Calu3 (cell line): Measurements from ENCODE around the gene ZBED4. TPM values are rescaled to one million over a fixed set of nuclear protein-coding genes. Genes with fewer than 3 reads are reported as not detected.

Experiments
- BruUV-seq: library from RNA; stranded (reverse); fragments of 400-500 nt; replicated peaks from 2 replicates; lab custom pipeline; 2021; lab: Mats Ljungman, UMichigan
- CTCF ChIA-PET: fragments of 300-600 bp; sonication (Branson Sonifier 250); formaldehyde crosslinking; loops from one replicate; lab custom pipeline; 2022; ENCODE audit warnings: antibody characterized with exemption; lab: Charles Lee
- DNase-seq: peaks from one replicate; pipeline ENCODE4 v3.0.0; 2022
- H3K27ac Mint-ChIP-seq: one replicate; pipeline ENCODE4 v1.8.0; 2022; ENCODE audit warnings: mixed read lengths; ENCODE audit not compliant: unreplicated experiment
- H3K27me3 Mint-ChIP-seq: one replicate; pipeline ENCODE4 v1.8.0; 2022; ENCODE audit warnings: mixed read lengths; ENCODE audit not compliant: unreplicated experiment
- H3K36me3 Mint-ChIP-seq: one replicate; pipeline ENCODE4 v1.8.0; 2022; ENCODE audit warnings: mild to moderate bottlenecking, moderate library complexity, mixed read lengths; ENCODE audit not compliant: insufficient read depth, unreplicated experiment
- H3K4me1 Mint-ChIP-seq: one replicate; pipeline ENCODE4 v1.8.0; 2022; ENCODE audit warnings: mild to moderate bottlenecking, low read depth, mixed read lengths; ENCODE audit not compliant: unreplicated experiment
- H3K4me3 Mint-ChIP-seq: one replicate; pipeline ENCODE4 v1.8.0; 2022; ENCODE audit warnings: mild to moderate bottlenecking, low read depth, moderate library complexity, mixed read lengths; ENCODE audit not compliant: unreplicated experiment
- H3K9me3 Mint-ChIP-seq: one replicate; pipeline ENCODE4 v1.8.0; 2022; ENCODE audit warnings: low read depth, mixed read lengths; ENCODE audit not compliant: unreplicated experiment
- intact Hi-C: fragments of 100-400 bp; cut with micrococcal nuclease; formaldehyde crosslinking; loops from one replicate; pipeline ENCODE4 v1.10.0; 2022; ENCODE audit not compliant: unreplicated experiment
- total RNA-seq: library from RNA; stranded (reverse); gene quantifications from 2 replicates; pipeline ENCODE4 v1.2.3, GENCODE V29; 2022
- TF ChIP-seq, protein P1 (sequence below): fragments of 200-600 bp; IDR thresholded peaks from one replicate; pipeline ENCODE4 v1.8.0; 2022; ENCODE audit warnings: antibody characterized with exemption; ENCODE audit not compliant: unreplicated experiment

Gene ZBED4
- total RNA-seq, 1 experiment from 2014 or later: 30.0 TPM

DNA sequence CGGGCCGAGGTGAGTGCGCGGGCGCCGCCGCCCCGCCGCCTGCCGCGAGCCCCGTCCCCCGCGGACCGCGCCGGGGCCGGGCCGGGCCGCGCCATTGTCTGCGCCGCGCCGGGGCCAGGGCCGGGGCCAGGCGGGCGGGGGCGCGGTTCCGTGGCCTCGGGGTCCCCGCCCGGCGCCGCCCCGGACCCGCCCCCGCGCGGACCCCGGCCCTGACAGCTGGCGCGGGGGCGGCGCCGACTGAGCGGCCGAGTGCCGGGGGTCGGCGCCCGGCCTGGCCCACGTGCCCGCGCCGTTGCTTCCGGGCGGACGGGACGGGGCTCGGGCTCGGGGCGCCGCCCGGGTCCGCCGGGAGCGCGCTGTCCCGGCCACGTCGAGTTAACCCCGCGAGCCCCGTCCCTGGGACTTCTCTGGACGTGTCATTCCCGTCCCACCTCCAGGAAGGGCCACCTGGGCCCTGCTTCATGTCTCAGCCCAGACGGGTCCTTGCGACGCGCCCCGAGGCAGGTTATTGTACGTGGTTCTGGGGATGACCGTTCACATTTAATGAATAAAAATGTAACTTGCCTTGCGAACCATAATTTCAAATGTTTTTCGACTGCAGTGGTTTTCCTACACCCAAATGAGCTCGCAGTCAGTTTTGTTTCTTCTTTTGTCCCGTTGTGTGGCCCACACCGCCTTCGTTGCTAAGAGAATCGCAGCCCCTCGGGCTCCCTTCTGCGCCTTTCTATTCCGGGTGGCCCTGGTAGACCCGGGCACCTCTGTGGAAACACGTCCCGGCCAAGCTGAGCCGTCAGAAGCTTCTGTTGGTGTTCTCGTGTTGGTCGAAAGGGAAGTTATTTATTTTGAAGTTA lies 562 bp downstream of the ZBED4 start:
- peak overlapping the region; percentile 89 for H3K27ac Mint-ChIP-seq
- H3K4me1 Mint-ChIP-seq: peaks cover 28% of the 10 kb centered on the region
- peak overlapping the region; percentile 94 for H3K4me3 Mint-ChIP-seq
- CTCF ChIA-PET: no interaction called here
- intact Hi-C loops: no loop called here
- peaks cover 27% of the 10 kb centered on the region for H3K27me3 Mint-ChIP-seq
- DNase-seq: peak; percentile 38
- no peaks in the 10 kb centered on the region for H3K9me3 Mint-ChIP-seq
- BruUV-seq: no TSS peak
- H3K36me3 Mint-ChIP-seq: peaks cover 50% of the 10 kb centered on the region
- TF ChIP-seq, protein P1, sequence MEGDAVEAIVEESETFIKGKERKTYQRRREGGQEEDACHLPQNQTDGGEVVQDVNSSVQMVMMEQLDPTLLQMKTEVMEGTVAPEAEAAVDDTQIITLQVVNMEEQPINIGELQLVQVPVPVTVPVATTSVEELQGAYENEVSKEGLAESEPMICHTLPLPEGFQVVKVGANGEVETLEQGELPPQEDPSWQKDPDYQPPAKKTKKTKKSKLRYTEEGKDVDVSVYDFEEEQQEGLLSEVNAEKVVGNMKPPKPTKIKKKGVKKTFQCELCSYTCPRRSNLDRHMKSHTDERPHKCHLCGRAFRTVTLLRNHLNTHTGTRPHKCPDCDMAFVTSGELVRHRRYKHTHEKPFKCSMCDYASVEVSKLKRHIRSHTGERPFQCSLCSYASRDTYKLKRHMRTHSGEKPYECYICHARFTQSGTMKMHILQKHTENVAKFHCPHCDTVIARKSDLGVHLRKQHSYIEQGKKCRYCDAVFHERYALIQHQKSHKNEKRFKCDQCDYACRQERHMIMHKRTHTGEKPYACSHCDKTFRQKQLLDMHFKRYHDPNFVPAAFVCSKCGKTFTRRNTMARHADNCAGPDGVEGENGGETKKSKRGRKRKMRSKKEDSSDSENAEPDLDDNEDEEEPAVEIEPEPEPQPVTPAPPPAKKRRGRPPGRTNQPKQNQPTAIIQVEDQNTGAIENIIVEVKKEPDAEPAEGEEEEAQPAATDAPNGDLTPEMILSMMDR: no peak

DNA sequence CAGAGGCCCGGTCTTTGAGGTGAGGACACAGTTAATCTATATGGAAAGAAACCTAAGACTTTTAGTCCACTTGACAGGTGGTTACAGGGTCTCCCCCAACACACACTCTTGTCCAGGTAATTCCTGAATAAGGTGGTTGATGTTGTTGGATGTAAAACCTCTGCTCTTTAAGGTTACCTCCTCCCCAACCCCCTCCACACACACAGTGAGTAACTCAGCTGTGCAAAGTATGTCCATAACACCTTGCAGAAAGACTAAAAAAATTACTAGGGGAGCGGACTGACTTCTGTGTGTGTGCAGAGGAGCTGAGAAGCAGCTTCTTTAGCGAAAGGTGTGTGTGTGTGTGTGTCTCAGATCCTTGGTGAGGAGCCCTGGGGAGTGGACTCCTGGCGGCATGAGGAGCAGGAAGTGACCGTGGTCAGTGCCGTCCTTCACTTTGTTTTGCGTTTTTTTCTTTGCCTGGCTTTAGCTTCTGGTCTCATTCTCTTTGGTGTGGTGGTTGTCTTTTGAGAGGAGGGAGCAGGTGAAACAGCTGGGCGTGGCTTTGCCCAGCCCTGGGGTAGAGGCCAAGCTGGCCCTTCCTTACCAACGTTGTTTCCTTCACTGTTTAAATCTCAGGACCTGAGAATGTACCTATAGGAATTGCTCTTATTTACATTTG lies 1.7 kb downstream of the ZBED4 start:
- CTCF ChIA-PET: interaction anchor here (0.5 to 1.4 kb wide), 3 partner anchors 34 to 124 kb away, joined by 3 to 6 read pairs (median 4); no protein-coding TSS in a partner anchor
- Mint-ChIP-seq H3K4me3 (peak overlapping the region; percentile 94), H3K27me3 (peaks cover 18% of the 10 kb centered on the region), H3K36me3 (peaks cover 42% of the 10 kb centered on the region), H3K4me1 (peaks cover 28% of the 10 kb centered on the region), H3K27ac (peak overlapping the region; percentile 89), H3K9me3 (no peaks in the 10 kb centered on the region)
- peak; percentile 15 for DNase-seq
- BruUV-seq: no TSS peak
- TF ChIP-seq, protein P1: no peak
- intact Hi-C loops: no loop called here

DNA sequence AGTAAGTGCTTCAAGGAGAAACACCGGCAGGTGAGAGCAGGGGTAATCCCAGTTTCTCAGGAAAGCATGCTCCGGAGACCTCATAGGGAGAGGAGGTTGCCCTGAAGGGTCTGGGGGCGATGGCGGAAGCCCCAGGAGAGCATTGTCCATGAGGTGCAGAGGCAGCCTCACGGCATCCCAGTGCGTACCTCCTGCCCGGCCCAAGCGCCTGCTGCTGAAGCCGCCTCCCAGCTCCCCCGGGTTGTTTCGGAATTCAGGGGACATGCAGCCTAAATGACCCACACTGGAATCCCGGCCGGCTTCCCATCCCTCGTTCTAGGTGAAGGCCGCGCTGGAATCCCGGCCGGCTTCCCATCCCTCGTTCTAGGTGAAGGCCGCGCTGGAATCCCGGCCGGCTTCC lies 2.7 kb downstream of the ZBED4 start:
- H3K9me3 Mint-ChIP-seq: no peaks in the 10 kb centered on the region
- H3K4me3 Mint-ChIP-seq: peak overlapping the region; percentile 94
- TF ChIP-seq, protein P1: no peak
- peak overlapping the region; percentile 89 for H3K27ac Mint-ChIP-seq
- H3K4me1 Mint-ChIP-seq: peaks cover 27% of the 10 kb centered on the region
- no peak for DNase-seq
- intact Hi-C loops: no loop called here
- CTCF ChIA-PET: interaction anchor here (1.4 kb wide), 1 partner anchor 41 kb away, joined by 6 read pairs; no protein-coding TSS in a partner anchor
- peaks cover 39% of the 10 kb centered on the region for H3K36me3 Mint-ChIP-seq
- BruUV-seq: no TSS peak
- H3K27me3 Mint-ChIP-seq: peaks cover 8% of the 10 kb centered on the region

DNA sequence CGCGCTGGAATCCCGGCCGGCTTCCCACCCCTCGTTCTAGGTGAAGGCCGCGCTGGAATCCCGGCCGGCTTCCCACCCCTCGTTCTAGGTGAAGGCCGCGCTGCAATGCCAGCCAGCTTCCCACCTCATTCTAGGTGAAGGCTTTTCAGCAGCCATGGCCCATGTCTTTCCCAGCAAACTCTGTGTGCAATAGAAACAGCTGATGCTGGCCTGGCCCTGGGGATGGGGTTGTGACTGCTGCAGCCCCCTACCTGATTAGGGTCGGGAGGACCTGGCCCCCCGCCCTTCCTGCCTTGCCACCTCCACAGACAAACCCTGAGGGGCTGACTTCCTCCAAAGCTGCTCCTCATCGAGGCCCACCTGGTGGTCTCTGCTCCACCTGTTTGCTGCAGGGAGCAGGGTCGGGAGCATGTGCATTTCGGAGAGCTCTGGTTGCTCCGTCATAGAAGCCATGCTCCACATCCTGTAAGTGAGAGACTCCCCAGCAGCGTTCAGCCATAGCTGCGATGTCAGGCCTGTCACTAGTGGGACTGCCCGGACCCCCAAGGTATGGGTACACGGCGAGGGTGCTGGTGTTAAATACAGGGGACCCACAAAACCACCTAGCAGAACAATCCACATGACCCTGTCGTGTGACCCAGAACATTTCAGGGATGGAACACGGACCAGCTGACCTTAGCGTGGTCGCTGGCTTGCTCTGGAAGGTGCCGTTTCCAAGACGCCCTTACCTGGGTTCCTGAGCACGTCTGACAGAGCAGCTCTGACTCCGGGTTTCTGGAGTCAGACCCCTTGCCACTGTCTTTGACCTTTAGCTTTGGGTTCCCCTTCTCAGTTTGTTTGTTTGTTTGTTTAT lies 3.3 kb downstream of the ZBED4 start:
- intact Hi-C loops: no loop called here
- H3K27me3 Mint-ChIP-seq: peaks cover 2% of the 10 kb centered on the region
- TF ChIP-seq, protein P1: no peak
- H3K4me3 Mint-ChIP-seq: no peak overlapping the region
- CTCF ChIA-PET: no interaction called here
- H3K36me3 Mint-ChIP-seq: peaks cover 34% of the 10 kb centered on the region
- DNase-seq: no peak
- H3K9me3 Mint-ChIP-seq: no peaks in the 10 kb centered on the region
- no peak overlapping the region for H3K27ac Mint-ChIP-seq
- BruUV-seq: no TSS peak
- H3K4me1 Mint-ChIP-seq: peaks cover 20% of the 10 kb centered on the region
